Right lobe of liver (tissue), 4 donors: Measurements from ENCODE around the gene HLA-DPA1.
A peak's percentile ranks its signal among the peaks of the same experiment; 100 is the strongest.

Experiments
- POLR2A ChIP-seq: fragments of 450-650 bp; IDR thresholded peaks from one replicate; pipeline ENCODE4 v1.6.1; 2017; ENCODE audit warnings: antibody characterized with exemption, mild to moderate bottlenecking
- TF ChIP-seq, protein P1 (sequence below), 4 donors: fragments of 200-600 bp in 3 of 4; fragments of 450-650 bp in 1 of 4; IDR thresholded peaks; one replicate each; pipeline versions ENCODE4 v1.5.1 to v1.8.0; 2016 to 2022; ENCODE audit warnings: antibody characterized with exemption in 4 of 4, mild to moderate bottlenecking in 2 of 4
- donor health status: DM: no; HTN: no; CAD: no.
- donor health status: DM: no; HTN: no; CAD: no.
- donor health status: DM: no; HTN: yes; CAD: no.

- no peak for TF ChIP-seq POLR2A
- TF ChIP-seq, protein P1, sequence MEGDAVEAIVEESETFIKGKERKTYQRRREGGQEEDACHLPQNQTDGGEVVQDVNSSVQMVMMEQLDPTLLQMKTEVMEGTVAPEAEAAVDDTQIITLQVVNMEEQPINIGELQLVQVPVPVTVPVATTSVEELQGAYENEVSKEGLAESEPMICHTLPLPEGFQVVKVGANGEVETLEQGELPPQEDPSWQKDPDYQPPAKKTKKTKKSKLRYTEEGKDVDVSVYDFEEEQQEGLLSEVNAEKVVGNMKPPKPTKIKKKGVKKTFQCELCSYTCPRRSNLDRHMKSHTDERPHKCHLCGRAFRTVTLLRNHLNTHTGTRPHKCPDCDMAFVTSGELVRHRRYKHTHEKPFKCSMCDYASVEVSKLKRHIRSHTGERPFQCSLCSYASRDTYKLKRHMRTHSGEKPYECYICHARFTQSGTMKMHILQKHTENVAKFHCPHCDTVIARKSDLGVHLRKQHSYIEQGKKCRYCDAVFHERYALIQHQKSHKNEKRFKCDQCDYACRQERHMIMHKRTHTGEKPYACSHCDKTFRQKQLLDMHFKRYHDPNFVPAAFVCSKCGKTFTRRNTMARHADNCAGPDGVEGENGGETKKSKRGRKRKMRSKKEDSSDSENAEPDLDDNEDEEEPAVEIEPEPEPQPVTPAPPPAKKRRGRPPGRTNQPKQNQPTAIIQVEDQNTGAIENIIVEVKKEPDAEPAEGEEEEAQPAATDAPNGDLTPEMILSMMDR (IDR thresholded peaks at IDR 0.05): peak; percentile 52 to 74 (median 60)
Measured at GRCh38 chr6:33091957-33092356, 18.5 kb upstream of the HLA-DPA1 start.
